ENCODE measurements around the gene LMX1A.

GRCh38 chr1:165389609-165390008 is 33.1 kb upstream of the LMX1A start:
- TF ChIP-seq, protein P1, sequence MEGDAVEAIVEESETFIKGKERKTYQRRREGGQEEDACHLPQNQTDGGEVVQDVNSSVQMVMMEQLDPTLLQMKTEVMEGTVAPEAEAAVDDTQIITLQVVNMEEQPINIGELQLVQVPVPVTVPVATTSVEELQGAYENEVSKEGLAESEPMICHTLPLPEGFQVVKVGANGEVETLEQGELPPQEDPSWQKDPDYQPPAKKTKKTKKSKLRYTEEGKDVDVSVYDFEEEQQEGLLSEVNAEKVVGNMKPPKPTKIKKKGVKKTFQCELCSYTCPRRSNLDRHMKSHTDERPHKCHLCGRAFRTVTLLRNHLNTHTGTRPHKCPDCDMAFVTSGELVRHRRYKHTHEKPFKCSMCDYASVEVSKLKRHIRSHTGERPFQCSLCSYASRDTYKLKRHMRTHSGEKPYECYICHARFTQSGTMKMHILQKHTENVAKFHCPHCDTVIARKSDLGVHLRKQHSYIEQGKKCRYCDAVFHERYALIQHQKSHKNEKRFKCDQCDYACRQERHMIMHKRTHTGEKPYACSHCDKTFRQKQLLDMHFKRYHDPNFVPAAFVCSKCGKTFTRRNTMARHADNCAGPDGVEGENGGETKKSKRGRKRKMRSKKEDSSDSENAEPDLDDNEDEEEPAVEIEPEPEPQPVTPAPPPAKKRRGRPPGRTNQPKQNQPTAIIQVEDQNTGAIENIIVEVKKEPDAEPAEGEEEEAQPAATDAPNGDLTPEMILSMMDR (conservative IDR thresholded peaks at IDR 0.05), result no peak
- TF ChIP-seq ZFX (IDR thresholded peaks at IDR 0.05), result no peak
